ACHN (cell line): ENCODE results near the gene SRPK2.
"Not testable (repeated sequence)": the region's sequence is repeated elsewhere in the genome, so short reads cannot be mapped to it uniquely, and the experiment has no call there.

Experiments used
- DNase-seq: peaks from one replicate; pipeline ENCODE4 v3.0.0-alpha.2; 2015
- in situ Hi-C: cut with HindIII; loops from 2 replicates; pipeline ENCODE4 v1.10.0; 2017; ENCODE audit warnings: low sequenced_read_pairs, low pct_ligation_motif_present, low pct_unique_long_range_greater_than_20kb

The SRPK2 gene

DNA sequence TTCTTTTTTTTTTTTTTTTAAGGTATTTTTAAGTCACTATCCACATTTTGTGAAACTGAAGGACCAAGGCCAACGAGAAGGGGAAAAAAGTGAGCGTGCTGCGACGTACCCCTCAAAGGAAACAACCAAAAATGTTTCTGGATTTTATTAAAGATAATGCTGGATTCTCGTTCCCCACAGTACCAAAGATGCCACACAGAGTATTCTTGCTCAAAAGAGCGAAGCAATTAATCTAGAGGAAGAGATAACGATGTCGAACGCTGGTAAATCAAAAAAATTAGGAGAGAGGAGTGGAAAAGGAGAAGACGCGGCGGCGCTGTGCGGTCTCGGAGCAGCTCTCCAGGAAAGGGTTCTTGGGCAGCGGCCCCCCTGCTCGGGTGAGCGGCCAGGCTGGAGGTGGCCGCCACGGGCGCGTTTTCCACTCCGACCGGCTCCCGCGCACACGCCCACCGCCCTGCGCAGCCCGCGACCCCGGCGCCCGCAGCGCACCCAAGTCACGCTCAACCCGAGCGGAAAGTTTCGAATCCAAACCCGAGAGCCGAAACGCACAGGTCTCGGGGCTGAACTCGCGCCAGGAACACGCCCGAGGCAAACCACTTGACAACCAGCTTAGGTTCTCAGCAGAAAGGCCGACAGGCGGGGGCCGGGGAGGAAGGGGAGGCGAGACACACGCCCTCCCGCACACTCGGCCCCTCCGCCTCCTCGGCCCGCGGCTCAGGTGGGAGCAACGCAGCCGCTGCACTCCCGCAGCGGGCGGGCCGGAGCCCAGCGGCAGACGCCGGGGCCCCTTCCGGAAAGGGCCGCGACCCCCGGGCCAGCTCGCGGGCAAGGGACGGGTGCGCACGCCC, 989 bp downstream of the SRPK2 start:
- peak; percentile 77 for DNase-seq
- in situ Hi-C loops: no loop called here

DNA sequence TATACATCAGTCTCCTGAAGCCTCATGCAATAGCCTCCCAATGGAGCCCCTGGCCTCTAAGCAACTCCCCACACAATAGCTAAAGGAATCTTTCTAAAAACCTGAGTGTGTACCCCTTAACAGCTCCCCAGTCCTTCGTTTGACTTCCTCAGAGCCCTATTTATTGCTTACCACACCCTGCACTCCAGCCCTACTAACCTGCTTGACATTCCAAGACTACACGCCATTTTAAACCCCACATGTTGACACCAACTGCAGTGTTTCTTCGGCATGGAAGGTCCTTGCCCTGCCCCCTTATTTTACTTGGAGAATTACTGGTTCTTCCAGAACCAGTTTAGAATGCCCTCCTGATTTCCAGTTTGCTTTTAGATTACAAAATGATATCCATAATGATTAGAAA, 10.8 kb downstream of the SRPK2 start:
- in situ Hi-C loops: no loop called here
- no peak for DNase-seq

GRCh38 chr7:105376908-105377533, 11.7 kb downstream of the SRPK2 start:
- no peak for DNase-seq
- in situ Hi-C loops: no loop called here

GRCh38 chr7:105369944-105370343, 18.8 kb downstream of the SRPK2 start:
- no peak for DNase-seq
- in situ Hi-C loops: no loop called here

DNA sequence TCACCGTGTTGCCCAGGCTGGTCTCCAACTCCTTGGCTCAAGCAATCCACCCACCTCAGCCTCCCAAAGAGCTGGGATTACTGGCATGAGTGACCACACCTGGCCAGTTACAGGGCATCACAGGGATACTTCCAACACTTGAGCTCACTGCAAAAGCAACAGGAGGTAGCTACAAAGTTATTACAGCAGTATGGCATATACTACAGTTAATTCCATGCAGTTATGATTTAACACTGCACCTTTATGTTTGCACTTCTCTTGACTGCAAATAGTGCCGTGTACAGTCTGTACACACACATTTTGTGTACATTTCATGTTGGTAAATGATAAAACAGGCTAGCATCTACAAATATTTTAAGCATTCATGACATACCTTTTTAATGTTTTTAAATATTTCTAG, 21.3 kb downstream of the SRPK2 start:
- no peak for DNase-seq
- in situ Hi-C loops: no loop called here

DNA sequence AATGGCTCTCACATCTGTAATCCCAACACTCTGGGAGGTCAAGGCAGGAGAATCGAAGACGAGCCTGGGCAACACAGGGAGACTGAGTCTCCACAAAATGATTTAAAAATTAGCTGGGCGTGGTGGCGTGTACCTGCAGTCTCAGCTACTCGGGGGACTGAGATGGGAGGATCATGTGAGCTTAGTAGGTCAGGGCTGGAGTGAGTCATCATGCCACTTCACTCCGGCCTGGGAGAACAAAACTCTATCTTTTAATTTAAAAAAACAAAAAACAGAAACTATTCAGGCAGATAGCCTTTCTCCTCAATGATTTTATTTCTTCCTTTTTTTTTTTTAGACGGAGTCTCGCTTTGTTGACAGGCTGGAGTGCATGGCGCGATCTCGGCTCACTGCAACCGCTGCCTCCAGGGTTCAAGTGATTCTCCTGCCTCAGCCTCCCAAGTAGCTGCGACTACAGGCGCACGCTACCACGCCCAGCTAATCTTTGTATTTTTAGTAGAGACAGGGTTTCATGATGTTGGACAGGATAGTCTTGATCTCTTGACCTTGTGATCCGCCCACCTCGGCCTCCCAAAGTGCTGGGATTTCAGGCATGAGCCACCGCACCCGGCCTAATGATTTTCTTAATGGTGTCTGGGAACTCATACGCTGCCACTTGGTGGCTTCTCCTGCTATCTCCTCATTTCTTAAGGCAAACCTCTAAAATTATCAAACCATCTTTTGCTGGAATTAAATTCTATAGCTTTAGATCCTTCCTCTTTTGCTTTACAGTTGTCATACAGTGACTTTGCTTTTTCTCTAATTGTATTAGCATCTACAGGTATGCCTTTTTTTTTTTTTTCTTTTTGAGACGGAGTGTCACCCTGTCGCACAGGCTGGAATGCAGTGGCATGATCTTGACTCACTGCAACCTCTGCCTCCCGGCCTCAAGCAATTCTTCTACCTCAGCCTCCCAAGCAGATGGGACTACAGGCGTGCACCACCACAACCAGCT, 22.9 kb downstream of the SRPK2 start:
- in situ Hi-C loops: no loop called here
- DNase-seq: no peak

DNA sequence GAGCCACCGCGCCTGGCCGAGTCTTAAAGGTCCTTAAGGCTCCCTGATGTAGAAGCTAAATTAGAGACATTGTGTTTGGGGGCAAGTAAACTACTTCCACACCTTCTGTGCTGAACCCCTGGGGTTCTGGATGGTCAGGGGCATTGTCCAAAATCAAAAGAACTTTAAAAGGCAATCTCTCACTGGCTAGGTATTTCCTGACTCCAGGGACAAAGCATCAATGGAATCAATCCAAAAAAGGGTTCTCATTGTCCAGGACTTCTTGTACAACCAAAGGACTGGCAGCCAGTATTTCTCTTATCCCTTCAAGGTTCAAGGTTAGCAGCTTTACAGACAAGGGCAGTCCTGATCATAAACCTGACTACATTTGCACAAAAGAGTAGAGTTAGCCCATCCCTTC, 24.0 kb downstream of the SRPK2 start:
- DNase-seq: no peak
- in situ Hi-C loops: no loop called here

DNA sequence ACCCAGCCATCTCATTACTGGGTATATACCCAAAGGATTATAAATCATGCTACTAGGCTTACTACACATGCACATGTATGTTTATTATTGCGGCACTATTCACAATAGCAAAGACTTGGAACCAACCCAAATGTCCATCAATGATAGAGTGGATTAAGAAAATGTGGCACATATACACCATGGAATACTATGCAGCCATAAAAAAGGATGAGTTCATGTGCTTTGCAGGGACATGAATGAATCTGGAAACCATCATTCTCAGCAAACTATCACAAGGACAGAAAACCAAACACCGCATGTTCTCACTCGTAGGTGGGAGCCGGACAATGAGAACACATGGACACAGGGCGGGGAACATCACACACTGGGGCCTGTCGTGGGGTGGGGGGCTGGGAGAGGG, 25.1 kb downstream of the SRPK2 start:
- in situ Hi-C loops, DNase-seq: not testable (repeated sequence)

GRCh38 chr7:105362685-105363084, 26.0 kb downstream of the SRPK2 start:
- in situ Hi-C loops, DNase-seq: not testable (repeated sequence)

DNA sequence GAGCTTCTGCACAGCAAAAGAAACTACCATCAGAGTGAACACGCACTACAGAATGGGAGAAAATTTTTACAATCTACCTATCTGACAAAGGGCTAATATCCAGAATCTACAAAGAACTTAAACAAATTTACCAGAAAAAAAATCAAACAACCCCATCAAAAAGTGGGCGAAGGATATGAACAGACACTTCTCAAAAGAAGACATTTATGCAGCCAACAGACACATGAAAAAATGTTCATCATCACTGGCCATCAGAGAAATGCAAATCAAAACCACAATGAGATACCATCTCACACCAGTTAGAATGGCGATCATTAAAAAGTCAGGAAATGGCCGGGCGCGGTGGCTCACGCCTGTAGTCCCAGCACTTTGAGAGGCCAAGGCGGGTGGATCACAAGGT, 26.7 kb downstream of the SRPK2 start:
- in situ Hi-C loops, DNase-seq: not testable (repeated sequence)

DNA sequence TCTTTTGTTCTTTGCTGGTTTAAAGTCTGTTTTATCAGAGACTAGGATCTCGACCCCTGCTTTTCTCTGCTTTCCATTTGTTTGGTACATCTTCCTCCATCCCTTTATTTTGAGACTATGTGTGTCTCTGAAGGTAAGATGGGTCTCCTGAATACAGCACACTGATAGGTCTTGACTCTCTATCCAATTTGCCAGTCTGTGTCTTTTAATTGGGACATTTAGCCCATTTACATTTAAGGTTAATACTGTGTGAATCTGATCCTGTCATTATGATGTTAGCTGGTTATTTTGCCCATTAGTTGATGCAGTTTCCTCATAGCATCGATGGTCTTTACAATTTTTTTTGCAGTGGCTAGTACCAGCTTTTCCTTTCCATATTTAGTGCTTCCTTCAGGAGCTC, 28.6 kb downstream of the SRPK2 start:
- DNase-seq, in situ Hi-C loops: not testable (repeated sequence)

DNA sequence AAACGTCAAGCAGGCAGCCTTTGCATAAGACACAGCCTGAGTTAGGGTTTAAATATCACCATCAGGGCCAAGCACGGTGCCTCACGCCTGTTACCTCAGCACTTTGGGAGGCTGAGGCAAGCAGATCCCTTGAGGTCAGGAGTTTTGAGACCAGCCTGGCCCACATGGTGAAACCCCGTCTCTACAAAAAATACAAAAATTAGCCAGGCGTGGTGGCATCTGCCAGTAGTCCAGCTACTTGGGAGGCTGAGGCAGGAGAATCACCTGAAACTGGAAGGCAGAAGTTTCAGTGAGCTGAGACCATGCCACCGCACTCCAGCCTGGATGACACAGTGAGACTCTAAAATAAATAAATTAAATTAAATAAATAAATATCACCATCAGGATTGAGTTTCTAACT, 33.0 kb downstream of the SRPK2 start:
- in situ Hi-C loops: no loop called here
- DNase-seq: no peak

DNA sequence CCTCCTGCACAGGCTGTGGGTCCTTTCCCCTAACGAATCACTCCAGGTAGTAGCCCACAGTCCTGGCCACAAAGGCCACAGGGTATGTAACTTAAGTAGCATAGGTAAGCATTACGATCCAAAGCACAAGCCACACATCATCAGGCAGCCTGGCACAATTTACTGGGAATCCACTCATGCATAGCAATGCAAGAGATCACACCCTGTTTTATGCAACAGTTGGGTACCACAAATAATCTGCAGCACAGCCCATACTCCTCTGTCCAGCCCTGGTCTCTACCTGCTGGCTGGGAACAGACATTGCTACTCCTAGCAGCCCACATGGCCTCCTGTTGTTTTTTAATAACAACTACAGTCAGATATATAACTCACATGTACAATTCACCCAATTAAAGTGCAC, 34.3 kb downstream of the SRPK2 start:
- DNase-seq: no peak
- in situ Hi-C loops: no loop called here

GRCh38 chr7:105353752-105354328, 34.9 kb downstream of the SRPK2 start:
- in situ Hi-C loops: no loop called here
- no peak for DNase-seq

DNA sequence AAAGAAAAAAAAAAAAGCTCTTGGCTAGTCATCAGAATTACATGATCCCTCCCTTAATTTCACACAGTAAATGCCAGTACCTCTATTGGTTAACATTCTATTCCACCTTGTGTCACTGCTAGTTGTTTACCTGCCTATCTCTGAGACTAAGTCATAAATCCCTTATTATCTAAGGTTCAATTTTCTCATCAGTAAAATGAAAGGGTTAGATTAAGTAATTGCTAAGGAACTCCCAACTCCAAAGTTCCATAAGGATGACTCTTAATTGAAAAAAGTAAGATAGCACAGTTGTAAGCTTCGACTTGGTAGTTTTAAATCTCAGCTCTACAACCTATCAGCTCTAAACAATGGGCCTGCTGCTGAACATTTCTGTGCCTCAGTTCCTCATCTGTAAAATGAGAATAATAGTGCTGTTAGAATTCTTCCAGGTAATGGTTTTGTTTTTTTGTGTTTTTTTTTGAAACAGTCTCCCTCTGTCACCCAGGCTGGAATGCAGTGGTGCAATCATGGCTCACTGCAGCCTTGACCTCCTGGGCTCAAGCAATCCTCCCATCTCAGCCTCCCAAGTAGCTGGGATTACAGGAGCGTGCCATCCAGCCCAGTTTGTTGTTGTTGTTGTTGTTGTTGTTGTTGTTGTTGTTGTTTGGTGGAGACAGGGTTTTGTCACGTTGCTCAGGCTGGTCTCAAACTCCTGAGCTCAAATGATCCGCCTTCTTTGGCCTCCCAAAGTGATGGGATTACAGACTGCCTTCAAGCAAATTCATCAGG, 35.6 kb downstream of the SRPK2 start:
- in situ Hi-C loops: no loop called here

DNA sequence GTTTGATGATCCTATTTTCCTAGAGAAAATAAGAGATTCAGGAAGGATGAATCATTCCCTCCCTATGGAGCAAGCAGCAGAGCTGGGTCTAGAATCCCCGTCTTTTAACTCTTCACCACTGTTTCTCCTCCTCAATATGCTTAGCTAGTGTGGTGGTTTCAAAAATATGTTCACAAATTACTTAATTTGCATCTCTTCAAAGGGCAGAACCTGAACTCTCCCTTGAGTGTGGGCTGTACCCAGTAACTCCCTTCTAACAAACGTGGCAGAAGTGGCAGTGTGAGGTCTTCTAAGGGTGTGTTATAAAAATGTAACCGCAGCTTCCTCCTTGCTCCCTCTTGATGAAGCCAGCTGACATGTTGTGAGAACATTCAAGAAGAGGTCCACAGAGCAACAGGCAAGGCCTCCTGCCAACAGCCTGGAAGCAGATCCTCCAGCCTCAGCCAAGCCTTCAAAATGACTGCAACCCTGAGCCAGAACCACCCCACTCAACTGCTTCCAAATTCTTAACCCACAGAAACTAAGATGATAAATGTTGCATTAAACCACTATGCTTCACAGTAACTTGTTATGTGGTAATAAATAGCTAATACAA, 36.6 kb downstream of the SRPK2 start:
- DNase-seq: peak; percentile 38
- in situ Hi-C loops: no loop called here

More for the DNA sequence above, 35.6 kb downstream of the SRPK2 start:
- DNase-seq: no peak

- no peak for DNase-seq
- in situ Hi-C loops: no loop called here
Observed at GRCh38 chr7:105350906-105351305, 37.8 kb downstream of the SRPK2 start.

DNA sequence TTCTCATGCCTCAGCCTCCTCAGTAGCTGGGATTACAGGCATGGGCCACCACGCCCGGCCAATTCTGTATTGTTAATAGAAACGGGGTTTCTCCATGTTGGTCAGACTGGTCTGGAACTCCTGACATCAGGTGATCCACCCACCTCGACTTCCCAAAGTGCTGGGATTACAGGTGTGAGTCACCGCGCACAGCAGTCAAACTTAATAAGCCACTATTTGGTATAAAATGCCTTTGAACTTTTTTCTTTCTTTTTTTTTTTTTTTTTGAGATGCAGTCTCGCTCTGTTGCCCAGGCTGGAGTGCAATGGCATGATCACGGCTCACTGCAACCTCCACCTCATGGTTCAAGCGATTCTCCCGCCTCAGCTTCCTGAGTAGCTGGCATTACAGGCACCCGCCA, 40.5 kb downstream of the SRPK2 start:
- in situ Hi-C loops, DNase-seq: not testable (repeated sequence)
